Omental fat pad (tissue), 4 donors: ENCODE results near the gene CALCR. TPM values are rescaled to one million over a fixed set of nuclear protein-coding genes. Genes with fewer than 3 reads are reported as not detected.

Experiments
- ATAC-seq: fragments of 150-250 bp; one replicate; pipeline ENCODE4 v1.9.1; 2016; ENCODE audit warnings: mild to moderate bottlenecking, moderate library complexity; ENCODE audit not compliant: low FRiP score
- DNase-seq: peaks from one replicate; pipeline ENCODE4 v3.0.0-alpha.2; 2019; ENCODE audit warnings: low spot score
- CTCF ChIP-seq, 3 donors: fragments of 450-650 bp; IDR thresholded peaks; one replicate each; pipeline ENCODE4 v1.5.1; 2016 to 2017; ENCODE audit warnings: antibody characterized with exemption in 3 of 3, mild to moderate bottlenecking in 3 of 3, moderate library complexity in 2 of 3
- total RNA-seq, 4 donors: library from RNA; depleted of rRNA; stranded (reverse); fragments of >200 nt; gene quantifications; one replicate each; pipeline ENCODE4 v1.1.0, GENCODE V29; 2016

The CALCR gene
- total RNA-seq, 4 donors from 2014 or later: 0.24 to 0.50 (median 0.28) TPM; not detected in 1

GRCh38 chr7:93574269-93574645 is 267 bp downstream of the CALCR start:
- no peak for TF ChIP-seq CTCF (IDR thresholded peaks at IDR 0.05)
- ATAC-seq (no peak), DNase-seq (no peak)

- TF ChIP-seq CTCF (IDR thresholded peaks at IDR 0.05): no peak
- ATAC-seq (no peak), DNase-seq (no peak)
Measured at GRCh38 chr7:93569189-93569588, 5.3 kb downstream of the CALCR start.

GRCh38 chr7:93566876-93567275 is 7.6 kb downstream of the CALCR start:
- TF ChIP-seq CTCF (IDR thresholded peaks at IDR 0.05): no peak
- ATAC-seq: no peak
- no peak for DNase-seq

GRCh38 chr7:93563584-93563983 is 10.9 kb downstream of the CALCR start:
- ATAC-seq (no peak), DNase-seq (no peak)
- no peak for TF ChIP-seq CTCF (IDR thresholded peaks at IDR 0.05)

- no peak for TF ChIP-seq CTCF (IDR thresholded peaks at IDR 0.05)
- ATAC-seq (no peak), DNase-seq (no peak)
Measured at GRCh38 chr7:93562936-93563335, 11.6 kb downstream of the CALCR start.

GRCh38 chr7:93562106-93562505 is 12.4 kb downstream of the CALCR start:
- no peak for TF ChIP-seq CTCF (IDR thresholded peaks at IDR 0.05)
- no peak for DNase-seq
- ATAC-seq: no peak

- no peak for TF ChIP-seq CTCF (IDR thresholded peaks at IDR 0.05)
- DNase-seq (no peak), ATAC-seq (no peak)
Measured at GRCh38 chr7:93559639-93560491, 14.7 kb downstream of the CALCR start.
